Breast epithelium (tissue), 3 donors: Measurements from ENCODE around the gene CCDC157.

Source experiments
- CTCF ChIP-seq, 3 donors: fragments of 450-650 bp; IDR thresholded peaks; one replicate each; pipeline ENCODE4 v1.5.1; 2016 to 2017; ENCODE audit warnings: antibody characterized with exemption in 3 of 3, mild to moderate bottlenecking in 3 of 3, moderate library complexity in 3 of 3
- POLR2AphosphoS5 ChIP-seq, 3 donors: sonication (generic); formaldehyde crosslinking; IDR thresholded peaks; one replicate each; pipeline ENCODE4 v1.6.1; 2017; ENCODE audit warnings: antibody characterized with exemption in 3 of 3

- no peak for TF ChIP-seq CTCF (IDR thresholded peaks at IDR 0.05)
- no peak for TF ChIP-seq POLR2AphosphoS5 (IDR thresholded peaks at IDR 0.05)
Observed at GRCh38 chr22:30318799-30319419, 37.9 kb upstream of the CCDC157 start.
